Activated T-helper 2 cell treated with anti-CD3 and anti-CD28 coated beads, Interferon-gamma antibody, Interleukin-2, Interleukin-4, amounts not matched to agents 10 μg/mL and 5 μg/mL and 100 μg/mL, durations not matched to agents 14 hours and 24 hours and 36 hours (primary cell): Measurements from ENCODE around the gene MYO1A. TPM values are rescaled to one million over a fixed set of nuclear protein-coding genes. Genes with fewer than 3 reads are reported as not detected.
"Not testable (repeated sequence)": the region's sequence is repeated elsewhere in the genome, so short reads cannot be mapped to it uniquely, and the experiment has no call there.

Experiments used
- DNase-seq: peaks from one replicate; pipeline ENCODE4 v3.0.0; 2021; ENCODE audit warnings: low spot score
- H3K27ac Mint-ChIP-seq: one replicate; pipeline ENCODE4 v1.8.0; 2021; ENCODE audit warnings: mixed read lengths
- H3K27me3 Mint-ChIP-seq: one replicate; pipeline ENCODE4 v1.8.0; 2021; ENCODE audit warnings: low read depth, mixed read lengths
- H3K36me3 Mint-ChIP-seq: one replicate; pipeline ENCODE4 v1.8.0; 2021; ENCODE audit warnings: low read depth, mixed read lengths
- H3K4me1 Mint-ChIP-seq: one replicate; pipeline ENCODE4 v1.8.0; 2021; ENCODE audit warnings: low read depth, mixed read lengths
- H3K4me3 Mint-ChIP-seq: one replicate; pipeline ENCODE4 v1.8.0; 2021; ENCODE audit warnings: low read depth, mild to moderate bottlenecking, moderate library complexity, mixed read lengths
- H3K9me3 Mint-ChIP-seq: one replicate; pipeline ENCODE4 v1.8.0; 2021; ENCODE audit warnings: mixed read lengths
- intact Hi-C: fragments of 100-400 bp; cut with micrococcal nuclease; formaldehyde crosslinking; loops from one replicate; pipeline ENCODE4 v1.15.1; 2023
- total RNA-seq: library from RNA; stranded (reverse); gene quantifications from 2 replicates; pipeline ENCODE4 v1.2.3, GENCODE V29; 2022

The MYO1A gene
- total RNA-seq, 1 donor from 2014 or later, result 4.2 TPM

DNA sequence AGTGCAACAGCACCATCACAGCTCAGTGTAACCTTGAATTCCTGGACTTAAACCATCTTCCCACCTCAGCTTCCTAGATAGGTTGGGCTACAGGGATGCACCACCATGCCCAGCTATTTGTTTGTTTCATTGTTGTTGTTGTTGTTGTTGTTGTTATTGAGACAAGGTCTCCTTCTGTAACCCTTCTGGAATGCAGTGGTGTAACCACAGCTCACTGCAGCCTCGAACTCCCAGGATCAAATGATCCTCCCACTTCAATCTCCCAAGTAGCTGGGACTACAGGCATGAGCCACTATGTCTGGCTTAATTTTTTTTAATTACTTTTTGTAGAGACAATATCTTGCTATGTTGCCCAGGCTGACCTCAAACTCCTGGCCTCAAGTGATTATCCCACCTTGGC is 29.9 kb upstream of the MYO1A start:
- no peaks in the 10 kb centered on the region for H3K9me3 Mint-ChIP-seq
- H3K27ac Mint-ChIP-seq, result peak overlapping the region; percentile 98
- intact Hi-C loops, result loop anchor here (2.0 kb wide), 3 partner anchors 15 to 559 kb away; partner anchors contain the start of genes NACA and RBMS2
- H3K27me3 Mint-ChIP-seq, result no peaks in the 10 kb centered on the region
- H3K4me1 Mint-ChIP-seq, result peaks cover 28% of the 10 kb centered on the region
- DNase-seq, result no peak
- H3K4me3 Mint-ChIP-seq, result peak overlapping the region; percentile 34
- peaks cover 34% of the 10 kb centered on the region for H3K36me3 Mint-ChIP-seq

DNA sequence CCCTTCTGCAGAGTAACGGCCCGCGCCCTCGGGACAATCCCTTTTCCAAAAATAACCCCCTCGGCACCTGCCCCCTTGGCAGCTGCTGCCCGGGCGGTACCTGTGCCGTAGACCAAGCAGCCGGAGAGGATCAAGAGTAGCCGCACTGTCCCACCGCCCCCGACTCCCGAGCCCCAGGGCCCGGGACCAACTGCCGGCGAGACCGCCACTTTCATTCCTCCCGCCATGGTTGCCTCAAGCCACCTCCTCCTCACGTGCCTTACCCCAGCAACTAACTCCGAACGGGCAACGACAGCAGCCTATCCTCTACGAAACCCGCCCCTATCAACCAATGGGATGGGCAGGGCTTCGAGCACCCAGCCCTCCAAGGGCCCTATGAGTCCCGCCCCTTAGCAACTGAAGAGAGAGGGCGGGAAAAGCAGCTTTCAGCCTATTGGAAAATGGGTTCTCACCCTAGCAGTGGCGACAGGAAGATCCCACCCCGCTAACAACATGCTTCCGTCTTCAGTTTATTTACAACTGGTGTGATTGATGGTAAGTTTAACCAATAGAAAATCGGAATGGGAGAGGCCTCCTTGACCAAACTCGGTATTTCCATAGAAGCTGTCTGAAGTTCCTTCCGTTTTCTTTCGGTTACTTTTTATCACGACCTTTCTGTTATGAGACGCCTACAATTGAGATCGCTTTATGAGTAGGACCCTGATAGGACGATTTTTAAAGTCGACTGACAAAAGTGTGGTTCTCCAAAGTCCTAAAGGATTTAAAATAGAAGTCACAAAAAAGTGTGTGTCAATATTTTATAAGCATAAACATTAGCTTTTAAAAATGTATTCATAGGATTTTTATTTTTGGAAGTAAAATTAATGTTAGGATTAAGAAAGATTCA is 28.8 kb upstream of the MYO1A start, which contains the start of gene NEMP1:
TSS of gene NEMP1 (minus strand) at position 273 of the 886 bp plus-strand sequence. CDS start at position 227, 46 bp downstream.
- Mint-ChIP-seq H3K4me1 (peaks cover 27% of the 10 kb centered on the region), H3K9me3 (no peaks in the 10 kb centered on the region), H3K27ac (peak within 1 kb of the TSS; percentile 98), H3K4me3 (peak within 1 kb of the TSS; percentile 100), H3K36me3 (peaks cover 41% of the 10 kb centered on the region), H3K27me3 (no peaks in the 10 kb centered on the region)
- DNase-seq, result peak; percentile 97
- intact Hi-C loops, result loop anchor here (1.0 to 2.0 kb wide), 5 partner anchors 9 to 558 kb away; partner anchors contain the start of genes NACA and RBMS2

GRCh38 chr12:57073566-57074450 is 23.9 kb upstream of the MYO1A start:
- H3K9me3 Mint-ChIP-seq, intact Hi-C loops, H3K27ac Mint-ChIP-seq, H3K4me3 Mint-ChIP-seq, H3K27me3 Mint-ChIP-seq, DNase-seq: not testable (repeated sequence)
- peaks cover 39% of the 10 kb centered on the region for H3K4me1 Mint-ChIP-seq
- H3K36me3 Mint-ChIP-seq, result peaks cover 79% of the 10 kb centered on the region

DNA sequence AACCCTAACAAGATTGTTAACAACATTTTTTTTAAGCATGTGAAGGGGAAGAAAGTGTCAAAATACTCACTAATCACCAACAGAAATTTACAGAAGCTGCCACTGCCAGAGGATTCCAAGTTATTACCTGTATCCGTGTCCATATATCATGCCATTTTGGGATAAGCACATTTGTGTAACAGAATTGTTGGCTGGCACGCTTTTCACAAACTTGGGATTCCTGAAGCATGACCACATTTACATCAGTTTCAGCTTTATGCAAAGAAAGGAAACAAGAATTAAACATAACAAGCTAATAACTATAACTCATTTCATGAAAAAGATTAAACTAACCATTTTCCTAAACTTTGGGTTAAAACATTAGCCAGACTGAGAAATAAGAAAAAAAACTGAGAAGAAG is 22.7 kb upstream of the MYO1A start:
- Mint-ChIP-seq H3K9me3 (no peaks in the 10 kb centered on the region), H3K4me3 (peak overlapping the region; percentile 17), H3K4me1 (peaks cover 43% of the 10 kb centered on the region), H3K27me3 (no peaks in the 10 kb centered on the region), H3K27ac (peak overlapping the region; percentile 67), H3K36me3 (peaks cover 79% of the 10 kb centered on the region)
- intact Hi-C loops, result no loop called here
- no peak for DNase-seq

GRCh38 chr12:57069523-57069922 is 19.6 kb upstream of the MYO1A start:
- peak overlapping the region; percentile 88 for H3K27ac Mint-ChIP-seq
- peak; percentile 46 for DNase-seq
- H3K27me3 Mint-ChIP-seq, result no peaks in the 10 kb centered on the region
- peaks cover 56% of the 10 kb centered on the region for H3K4me1 Mint-ChIP-seq
- H3K36me3 Mint-ChIP-seq, result peaks cover 78% of the 10 kb centered on the region
- intact Hi-C loops, result loop anchor here (1.0 to 2.0 kb wide), 5 partner anchors 9 to 113 kb away; partner anchors contain the start of genes NAB2 and NEMP1
- H3K9me3 Mint-ChIP-seq, result peaks cover 5% of the 10 kb centered on the region
- peak overlapping the region; percentile 30 for H3K4me3 Mint-ChIP-seq

GRCh38 chr12:57066245-57066644 is 16.3 kb upstream of the MYO1A start:
- peaks cover 5% of the 10 kb centered on the region for H3K9me3 Mint-ChIP-seq
- no peaks in the 10 kb centered on the region for H3K27me3 Mint-ChIP-seq
- peaks cover 84% of the 10 kb centered on the region for H3K36me3 Mint-ChIP-seq
- peaks cover 59% of the 10 kb centered on the region for H3K4me1 Mint-ChIP-seq
- H3K27ac Mint-ChIP-seq, result peak overlapping the region; percentile 91
- intact Hi-C loops, result no loop called here
- peak overlapping the region; percentile 45 for H3K4me3 Mint-ChIP-seq
- no peak for DNase-seq

DNA sequence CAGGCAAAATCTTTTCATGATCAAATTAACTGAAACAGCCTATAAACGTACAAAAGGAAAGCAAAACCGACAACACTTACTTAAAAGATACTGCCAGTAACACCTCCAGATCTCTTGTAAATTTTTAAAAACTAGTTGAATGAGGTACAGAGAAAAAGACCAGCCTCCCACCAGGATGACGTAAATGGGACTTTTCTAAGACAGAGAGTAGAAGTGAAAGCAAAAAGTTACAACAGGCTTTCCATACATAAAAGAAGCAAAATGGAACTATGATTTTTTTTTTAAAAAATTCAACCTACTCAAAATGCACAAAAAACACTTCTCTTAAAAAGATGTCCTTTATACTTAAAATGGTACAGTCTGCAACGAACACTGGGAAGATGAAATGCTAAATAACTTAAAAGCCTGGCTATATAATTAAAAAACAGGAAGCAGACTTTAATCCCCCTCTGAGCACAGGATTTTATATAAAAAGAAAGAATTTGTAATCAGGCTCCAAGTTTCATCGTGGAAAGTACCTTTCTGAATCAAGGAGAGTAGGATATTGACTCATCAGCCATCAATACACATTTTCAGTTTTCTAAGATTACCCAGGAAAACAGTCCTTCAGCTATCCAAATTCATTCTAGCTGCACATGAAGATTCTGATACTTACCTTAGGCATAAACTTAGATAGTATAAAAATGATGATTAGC is 14.2 kb upstream of the MYO1A start:
- Mint-ChIP-seq H3K27ac (peak overlapping the region; percentile 98), H3K27me3 (no peaks in the 10 kb centered on the region), H3K9me3 (peaks cover 5% of the 10 kb centered on the region), H3K36me3 (peaks cover 83% of the 10 kb centered on the region), H3K4me1 (peaks cover 41% of the 10 kb centered on the region), H3K4me3 (peak overlapping the region; percentile 80)
- DNase-seq, result peak; percentile 52
- intact Hi-C loops, result loop anchor here (1.0 to 2.0 kb wide), 6 partner anchors 15 to 312 kb away; partner anchors contain the start of genes NEMP1 and PRIM1

DNA sequence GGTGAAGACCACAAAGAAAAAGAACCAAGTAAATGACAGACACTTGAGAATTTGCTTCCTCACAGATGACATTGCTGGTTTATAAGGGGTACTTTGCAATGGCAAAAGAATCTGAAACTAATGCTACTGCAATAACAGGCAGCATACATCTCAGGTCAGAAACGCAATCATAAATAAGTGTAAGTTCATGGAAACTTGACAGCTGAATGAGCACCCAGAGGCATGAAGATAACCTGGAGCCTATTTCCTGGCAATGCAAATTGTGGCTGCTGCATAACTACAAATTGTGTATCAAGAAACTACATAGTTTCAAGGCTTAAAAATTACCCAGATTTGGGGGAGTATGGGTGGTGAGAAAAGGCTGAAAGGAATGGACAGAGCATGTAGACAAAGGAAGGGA is 8.5 kb upstream of the MYO1A start:
- no peak for DNase-seq
- Mint-ChIP-seq H3K27me3 (no peaks in the 10 kb centered on the region), H3K9me3 (no peaks in the 10 kb centered on the region), H3K4me1 (peaks cover 16% of the 10 kb centered on the region), H3K4me3 (no peak overlapping the region), H3K27ac (peak overlapping the region; percentile 5), H3K36me3 (peaks cover 86% of the 10 kb centered on the region)
- intact Hi-C loops, result no loop called here

DNA sequence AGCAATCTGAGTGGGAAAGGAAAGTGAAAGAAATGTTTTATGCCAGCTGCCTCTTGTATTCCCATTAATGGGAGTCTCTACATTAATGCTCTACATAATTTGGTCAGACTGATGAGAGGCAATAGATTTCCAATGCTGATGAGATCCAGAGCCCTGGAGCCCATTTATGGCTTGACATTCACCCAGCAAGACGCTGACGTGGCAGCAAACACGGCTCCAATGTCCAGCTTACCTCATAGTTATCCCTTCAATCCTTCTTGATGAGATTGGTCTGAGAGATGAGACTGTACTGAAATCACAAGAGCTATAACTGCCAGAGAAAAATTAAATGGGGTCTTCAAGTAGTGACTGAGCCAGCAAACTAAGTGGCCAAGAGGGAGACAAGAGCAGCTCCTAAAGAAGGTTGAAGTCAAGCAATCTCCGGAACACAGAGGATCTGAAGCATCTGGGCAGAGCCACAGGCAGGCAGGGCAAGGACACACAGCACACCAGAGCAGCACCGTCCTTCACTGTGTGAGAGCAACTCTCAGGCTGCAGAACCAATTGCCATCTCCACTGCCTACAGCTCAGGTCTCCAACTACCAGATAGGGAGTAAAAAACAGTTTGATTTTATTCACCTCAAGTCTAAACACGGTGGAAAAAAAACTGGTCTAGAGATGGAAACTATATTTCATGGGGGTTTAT is 7.3 kb upstream of the MYO1A start:
- DNase-seq, result no peak
- intact Hi-C loops, result no loop called here
- Mint-ChIP-seq H3K27me3 (no peaks in the 10 kb centered on the region), H3K36me3 (peaks cover 85% of the 10 kb centered on the region), H3K4me1 (peaks cover 13% of the 10 kb centered on the region), H3K4me3 (no peak overlapping the region), H3K9me3 (no peaks in the 10 kb centered on the region), H3K27ac (no peak overlapping the region)

DNA sequence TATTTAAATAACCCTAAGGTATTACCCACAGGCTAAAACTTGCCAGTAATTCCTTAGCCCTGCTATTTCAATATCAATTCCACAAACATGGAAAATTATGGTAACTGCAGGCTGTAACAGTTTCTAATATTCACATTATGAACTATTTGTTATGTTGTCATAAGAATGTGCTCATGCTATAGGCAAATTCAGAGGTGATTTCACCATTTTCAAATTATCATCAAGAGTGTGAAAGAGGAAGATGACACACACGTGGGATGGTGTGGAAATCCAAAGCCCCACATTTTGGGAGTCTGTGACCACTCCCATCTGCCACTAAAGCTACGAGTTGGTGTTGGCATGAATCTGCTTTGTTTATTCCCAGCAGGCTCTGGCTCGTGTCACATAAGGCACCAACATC is 5.9 kb upstream of the MYO1A start:
- intact Hi-C loops, result no loop called here
- Mint-ChIP-seq H3K36me3 (peaks cover 77% of the 10 kb centered on the region), H3K4me1 (peaks cover 15% of the 10 kb centered on the region), H3K27ac (no peak overlapping the region), H3K9me3 (no peaks in the 10 kb centered on the region), H3K27me3 (no peaks in the 10 kb centered on the region), H3K4me3 (no peak overlapping the region)
- DNase-seq, result no peak

DNA sequence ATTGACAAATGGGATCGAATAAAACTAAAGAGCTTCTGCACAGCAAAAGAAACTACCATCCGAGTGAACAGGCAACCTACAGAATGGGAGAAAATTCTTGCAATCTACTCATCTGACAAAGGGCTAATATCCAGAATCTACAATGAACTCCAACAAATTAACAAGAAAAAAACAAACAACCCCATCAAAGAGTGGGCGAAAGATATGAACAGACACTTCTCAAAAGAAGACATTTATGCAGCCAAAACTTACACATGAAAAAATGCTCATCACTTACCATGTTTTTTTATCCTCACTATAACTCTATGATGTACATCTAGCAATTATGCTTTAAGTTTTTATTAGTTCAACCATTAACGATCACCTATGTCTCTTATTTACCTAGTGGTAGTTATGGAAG is 4.0 kb upstream of the MYO1A start:
- H3K9me3 Mint-ChIP-seq, H3K27ac Mint-ChIP-seq, H3K4me3 Mint-ChIP-seq, DNase-seq, H3K27me3 Mint-ChIP-seq, intact Hi-C loops: not testable (repeated sequence)
- peaks cover 17% of the 10 kb centered on the region for H3K4me1 Mint-ChIP-seq
- H3K36me3 Mint-ChIP-seq, result peaks cover 58% of the 10 kb centered on the region

DNA sequence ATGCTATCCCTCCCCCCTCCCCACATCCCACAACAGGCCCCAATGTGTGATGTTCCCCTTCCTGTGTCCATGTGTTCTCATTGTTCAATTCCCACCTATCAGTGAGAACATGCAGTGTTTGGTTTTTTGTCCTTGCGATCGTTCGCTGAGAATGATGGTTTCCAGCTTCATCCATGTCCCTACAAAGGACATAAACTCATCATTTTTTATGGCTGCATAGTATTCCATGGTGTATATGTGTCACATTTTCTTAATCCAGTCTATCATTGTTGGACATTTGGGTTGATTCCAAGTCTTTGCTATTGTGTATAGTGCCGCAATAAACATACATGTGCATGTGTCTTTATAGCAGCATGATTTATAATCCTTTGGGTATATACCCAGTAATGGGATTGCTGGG is 3.2 kb upstream of the MYO1A start:
- H3K27me3 Mint-ChIP-seq, DNase-seq, H3K27ac Mint-ChIP-seq, H3K4me3 Mint-ChIP-seq, intact Hi-C loops, H3K9me3 Mint-ChIP-seq: not testable (repeated sequence)
- peaks cover 18% of the 10 kb centered on the region for H3K4me1 Mint-ChIP-seq
- H3K36me3 Mint-ChIP-seq, result peaks cover 50% of the 10 kb centered on the region
